Hypothalamus (tissue), 51 donors: ENCODE measurements around the gene CMTM7.
A peak's percentile ranks its signal among the peaks of the same experiment; 100 is the strongest.

ENCODE experiments used
- DNase-seq, 51 donors: peaks; one replicate each; lab custom pipeline; 2025; lab: John Stamatoyannopoulos, UW

The CMTM7 gene

GRCh38 chr3:32411442-32411841 lies 19.8 kb downstream of the CMTM7 start:
- no peak for DNase-seq

- no peak for DNase-seq
Observed at GRCh38 chr3:32412887-32413286, 21.2 kb downstream of the CMTM7 start.

GRCh38 chr3:32413845-32414521 lies 22.3 kb downstream of the CMTM7 start:
- no peak for DNase-seq

GRCh38 chr3:32414522-32415202 lies 23.0 kb downstream of the CMTM7 start:
- no peak for DNase-seq

GRCh38 chr3:32419742-32420125 lies 28.1 kb downstream of the CMTM7 start:
- no peak for DNase-seq

- DNase-seq: peak in 5 of 51 donors; percentile 5 to 17 (median 14)
Observed at GRCh38 chr3:32420126-32421038, 28.7 kb downstream of the CMTM7 start.

GRCh38 chr3:32421185-32421584 lies 29.5 kb downstream of the CMTM7 start:
- no peak for DNase-seq

- peak in 23 of 51 donors; percentile 7 to 49 (median 22) for DNase-seq
Observed at GRCh38 chr3:32421991-32422859, 30.6 kb downstream of the CMTM7 start.

- DNase-seq: no peak
Observed at GRCh38 chr3:32422943-32423342, 31.3 kb downstream of the CMTM7 start.

GRCh38 chr3:32423534-32423933 lies 31.9 kb downstream of the CMTM7 start:
- no peak for DNase-seq

- no peak for DNase-seq
Observed at GRCh38 chr3:32423956-32424557, 32.4 kb downstream of the CMTM7 start.

GRCh38 chr3:32424581-32425250 lies 33.1 kb downstream of the CMTM7 start:
- DNase-seq: no peak

- no peak for DNase-seq
Observed at GRCh38 chr3:32428092-32429068, 36.7 kb downstream of the CMTM7 start.

- DNase-seq: no peak
Observed at GRCh38 chr3:32430900-32431299, 39.2 kb downstream of the CMTM7 start.

- DNase-seq: no peak
Observed at GRCh38 chr3:32431481-32431880, 39.8 kb downstream of the CMTM7 start.

GRCh38 chr3:32432045-32432710 lies 40.5 kb downstream of the CMTM7 start:
- no peak for DNase-seq

GRCh38 chr3:32432711-32433530 lies 41.3 kb downstream of the CMTM7 start:
- DNase-seq: no peak
